ENCODE measurements around the gene GMDS.

Gene GMDS

GRCh38 chr6:2242311-2242710, 3.1 kb downstream of the GMDS start:
- no peak overlapping the region for H3K4me3 ChIP-seq (ENCODE audit: low read depth, low read length)
- no peak for TF ChIP-seq CTCF (IDR thresholded peaks at IDR 0.05; ENCODE audit: insufficient read depth, low read depth, low read length, missing control alignments)
- no peak for DNase-seq (ENCODE audit: low read depth)

GRCh38 chr6:2240961-2241360, 4.4 kb downstream of the GMDS start:
- H3K4me3 ChIP-seq (ENCODE audit: low read depth, low read length) = no peak overlapping the region
- no peak for DNase-seq (ENCODE audit: low read depth)
- TF ChIP-seq CTCF (IDR thresholded peaks at IDR 0.05; ENCODE audit: insufficient read depth, low read depth, low read length, missing control alignments) = no peak

GRCh38 chr6:2237001-2237400, 8.4 kb downstream of the GMDS start:
- no peak overlapping the region for H3K4me3 ChIP-seq (ENCODE audit: low read depth, low read length)
- no peak for TF ChIP-seq CTCF (IDR thresholded peaks at IDR 0.05; ENCODE audit: insufficient read depth, low read depth, low read length, missing control alignments)
- no peak for DNase-seq (ENCODE audit: low read depth)

- TF ChIP-seq CTCF (IDR thresholded peaks at IDR 0.05; ENCODE audit: insufficient read depth, low read depth, low read length, missing control alignments) = no peak
- DNase-seq (ENCODE audit: low read depth) = no peak
- H3K4me3 ChIP-seq (ENCODE audit: low read depth, low read length) = no peak overlapping the region
Measured at GRCh38 chr6:2235777-2236495, 9.5 kb downstream of the GMDS start.

GRCh38 chr6:2232445-2232844, 13.0 kb downstream of the GMDS start:
- no peak for TF ChIP-seq CTCF (IDR thresholded peaks at IDR 0.05; ENCODE audit: insufficient read depth, low read depth, low read length, missing control alignments)
- H3K4me3 ChIP-seq (ENCODE audit: low read depth, low read length) = no peak overlapping the region
- peak; percentile 66 for DNase-seq (ENCODE audit: low read depth)

GRCh38 chr6:2231438-2231837, 14.0 kb downstream of the GMDS start:
- H3K4me3 ChIP-seq (ENCODE audit: low read depth, low read length) = no peak overlapping the region
- no peak for TF ChIP-seq CTCF (IDR thresholded peaks at IDR 0.05; ENCODE audit: insufficient read depth, low read depth, low read length, missing control alignments)
- DNase-seq (ENCODE audit: low read depth) = no peak
